HL-60/S4 treated with retinoic acid at 250 ng/mL for 4 days and 3 days (cell line): Measurements from ENCODE around the gene MAGEF1.

ENCODE experiments used
- in situ Hi-C: fragments of 300-500 bp; cut with MboI; formaldehyde crosslinking; loops from 2 replicates; pipeline ENCODE4 v1.7.0; 2022; ENCODE audit warnings: low sequenced_read_pairs

The MAGEF1 gene

DNA sequence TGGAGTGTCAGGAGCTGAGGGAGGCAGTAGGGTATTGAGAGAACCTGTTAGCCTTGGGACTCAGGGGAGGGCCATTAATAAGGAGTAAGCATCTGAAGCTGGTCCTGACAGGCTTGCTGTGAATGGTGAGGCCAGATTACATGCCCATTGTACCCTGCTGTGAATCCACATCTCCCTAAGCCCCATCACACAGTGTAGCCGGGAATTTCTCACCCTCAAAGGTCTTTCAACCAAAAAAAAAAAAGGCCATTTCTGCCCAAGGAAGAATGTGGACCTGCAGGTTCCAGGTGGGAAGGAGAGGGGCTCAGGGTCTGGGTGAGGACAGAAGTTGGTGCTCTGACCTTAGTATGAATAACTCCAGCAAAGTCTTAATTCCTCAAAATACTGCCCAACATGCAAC is 37.2 kb downstream of the MAGEF1 start:
- in situ Hi-C loops = no loop called here

DNA sequence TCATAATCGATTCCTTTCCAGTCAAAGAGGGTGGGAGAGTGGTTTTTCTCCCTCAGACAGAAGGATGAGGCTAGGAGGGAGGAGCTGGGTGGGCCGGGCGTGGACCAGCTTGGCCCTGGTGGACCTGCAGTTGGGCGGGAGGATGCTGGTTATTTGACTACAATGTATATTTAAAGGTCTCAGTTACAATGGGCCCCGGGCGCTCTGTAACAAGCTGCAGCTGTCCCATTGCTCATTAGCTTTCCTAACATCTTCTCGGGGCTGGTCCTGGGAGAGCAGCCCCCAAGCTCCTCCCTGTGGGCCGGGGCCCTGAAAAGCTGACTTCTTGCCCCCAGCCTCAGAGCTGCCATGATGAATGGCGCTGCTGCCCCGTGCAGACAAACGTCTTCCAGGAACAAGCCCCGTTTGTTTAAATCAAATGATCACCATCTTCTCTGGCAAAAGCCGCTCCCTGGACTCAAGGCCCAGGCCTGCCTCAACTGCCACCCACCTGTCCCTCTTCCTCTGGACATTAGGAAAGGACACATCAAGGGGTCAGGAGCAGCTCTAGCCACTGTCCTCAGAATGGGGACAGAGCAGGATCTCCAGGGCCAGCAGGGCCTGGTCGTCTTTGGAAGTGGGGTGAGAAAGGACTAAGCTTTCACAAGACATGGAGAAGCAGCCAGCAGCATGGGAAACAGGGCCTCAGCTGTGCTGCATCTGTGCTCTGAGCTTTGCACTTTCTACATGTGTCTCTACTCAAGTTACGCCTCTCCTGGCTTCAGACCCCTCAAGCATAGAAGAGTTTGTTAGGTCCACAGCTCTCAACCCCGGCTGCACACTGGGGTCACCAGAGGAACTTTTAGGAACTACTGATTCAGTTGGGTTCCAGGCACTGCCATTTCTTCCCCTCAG is 38.6 kb downstream of the MAGEF1 start:
- in situ Hi-C loops = no loop called here

DNA sequence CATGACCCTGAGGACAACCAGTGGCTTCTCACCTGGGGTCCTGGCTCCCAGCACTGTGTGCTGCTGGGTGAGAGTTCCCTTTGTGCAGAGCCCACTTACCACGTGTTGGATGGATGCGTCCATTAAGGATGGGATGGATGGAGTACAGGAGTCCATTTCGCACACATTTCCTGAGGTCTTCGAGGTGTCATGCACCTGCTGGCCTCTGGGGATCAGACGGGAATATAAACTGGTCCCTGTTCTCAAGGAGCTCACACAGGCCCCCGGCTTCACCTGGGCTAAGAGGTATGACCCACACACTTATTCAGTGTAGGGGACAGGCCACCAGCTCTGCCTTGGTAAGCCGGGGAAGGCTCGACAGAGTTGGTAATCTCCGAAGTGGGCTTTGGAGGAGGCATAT is 39.5 kb downstream of the MAGEF1 start:
- in situ Hi-C loops = no loop called here

DNA sequence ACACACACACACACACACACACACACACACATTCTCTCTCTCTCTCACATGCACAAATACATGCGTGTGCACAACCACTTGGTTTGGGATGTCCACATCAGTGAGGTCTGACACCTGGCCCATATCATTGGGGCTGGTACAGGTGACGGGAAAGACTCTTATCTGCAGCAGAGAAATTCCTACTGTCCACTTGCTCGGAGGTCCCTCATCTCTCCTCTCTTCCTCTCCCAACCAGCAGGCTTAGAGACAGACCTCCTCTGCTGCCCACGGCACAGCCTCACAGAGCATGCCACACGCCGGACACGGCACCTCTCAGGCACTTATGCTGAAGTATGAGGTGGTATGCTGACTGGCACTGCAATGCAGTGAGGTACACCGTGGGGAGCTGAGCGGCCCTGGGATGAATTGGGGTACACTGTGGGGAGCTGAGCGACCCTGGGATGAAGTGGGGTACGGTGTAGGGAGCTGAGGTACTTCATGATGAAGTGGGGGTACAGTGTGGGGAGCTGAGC is 41.7 kb downstream of the MAGEF1 start:
- in situ Hi-C loops = no loop called here

DNA sequence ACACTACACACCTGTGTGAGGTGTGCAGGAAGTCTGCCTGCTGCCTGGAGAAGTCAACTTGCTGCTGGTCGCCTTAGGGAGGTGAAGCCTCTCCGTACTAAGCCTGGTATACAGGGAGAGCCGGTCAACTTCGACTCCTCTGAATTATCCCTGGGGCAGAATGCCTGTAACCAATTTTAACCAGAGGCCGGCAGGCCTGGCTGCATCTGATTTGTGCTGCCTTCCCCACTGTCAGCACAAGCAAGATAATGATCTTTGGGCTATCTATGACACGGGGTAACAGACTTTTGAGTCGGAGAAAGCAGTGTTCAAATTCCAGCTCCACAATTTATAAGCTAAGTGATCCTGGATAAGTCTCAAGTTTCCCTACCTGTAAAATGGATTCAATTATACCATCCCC is 42.3 kb downstream of the MAGEF1 start:
- in situ Hi-C loops = no loop called here

DNA sequence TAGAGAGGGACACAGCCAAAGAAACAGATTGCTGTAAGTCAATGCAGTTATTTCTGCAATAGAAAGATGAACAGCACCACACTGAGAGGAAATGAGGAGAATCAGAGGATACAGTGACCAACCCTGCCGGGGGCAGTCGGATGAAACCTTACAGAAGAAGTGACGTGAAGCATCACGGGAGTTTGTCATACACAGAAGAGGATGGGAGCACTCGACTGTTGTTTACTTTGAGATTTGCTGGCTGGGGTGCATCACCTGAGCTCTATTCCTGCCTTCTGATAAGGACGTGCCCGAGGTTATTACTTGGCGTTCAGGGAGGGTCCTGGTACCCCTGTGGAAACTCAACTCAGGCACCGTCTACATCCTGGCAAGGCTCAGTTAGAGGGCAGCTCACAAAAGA is 45.4 kb downstream of the MAGEF1 start:
- in situ Hi-C loops = no loop called here

DNA sequence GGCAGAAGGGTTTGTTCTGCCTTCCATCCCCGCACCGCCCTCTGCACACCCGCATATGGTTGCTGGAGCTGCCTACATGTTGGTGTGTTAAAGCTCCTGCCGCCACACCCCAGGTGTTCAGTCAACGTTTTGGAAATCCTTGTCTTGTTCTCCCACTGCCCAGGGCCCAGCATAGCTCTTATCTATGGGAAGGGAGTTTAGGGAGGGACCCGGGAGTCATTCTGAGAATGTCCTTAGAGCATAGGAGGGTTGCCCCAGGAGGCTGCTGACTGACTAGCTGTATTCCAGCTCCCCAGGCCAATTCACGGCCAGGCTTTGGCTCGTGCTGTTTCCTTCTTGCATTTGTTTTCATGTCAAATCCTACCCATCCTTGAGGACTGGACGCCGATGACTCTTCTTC is 46.8 kb downstream of the MAGEF1 start:
- in situ Hi-C loops = no loop called here

DNA sequence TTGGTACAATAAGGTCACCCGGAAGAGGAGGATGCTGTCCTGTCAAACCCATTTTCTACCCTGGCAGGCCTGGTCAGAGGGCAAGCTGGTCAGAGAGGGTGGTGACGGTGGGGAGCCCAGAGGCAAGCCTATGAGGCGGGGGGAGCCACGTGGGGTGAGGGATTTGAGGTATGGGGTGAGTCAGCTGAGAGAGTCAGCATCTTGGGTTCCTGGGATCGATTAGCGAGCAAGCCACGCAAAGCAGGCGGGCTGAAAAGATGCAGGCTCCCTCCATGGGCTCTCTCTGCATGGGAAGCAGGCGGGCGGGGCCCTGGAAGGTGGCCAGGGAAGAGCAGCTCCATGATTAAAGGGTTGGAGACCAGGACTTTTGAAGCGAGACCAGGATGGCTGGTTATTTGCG is 48.1 kb downstream of the MAGEF1 start:
- in situ Hi-C loops = no loop called here

DNA sequence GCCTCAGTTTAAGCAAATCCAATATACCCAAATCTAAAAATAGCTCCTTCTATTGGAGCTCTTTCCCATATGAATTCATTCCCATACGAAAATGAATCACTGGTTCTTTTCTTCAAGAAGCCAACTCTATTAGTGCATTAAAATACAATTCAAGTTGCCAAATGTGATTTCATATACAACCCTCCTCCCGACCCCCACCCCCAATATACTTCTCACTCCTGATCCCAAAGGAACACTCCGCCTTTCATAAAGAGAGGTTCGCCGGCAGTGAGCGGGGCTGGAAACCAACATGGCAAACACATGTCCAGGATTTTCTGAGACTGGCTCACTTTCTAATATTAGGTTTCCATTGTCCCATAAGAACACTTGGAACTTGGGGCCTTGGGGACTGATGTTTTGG is 48.5 kb downstream of the MAGEF1 start:
- in situ Hi-C loops = no loop called here

DNA sequence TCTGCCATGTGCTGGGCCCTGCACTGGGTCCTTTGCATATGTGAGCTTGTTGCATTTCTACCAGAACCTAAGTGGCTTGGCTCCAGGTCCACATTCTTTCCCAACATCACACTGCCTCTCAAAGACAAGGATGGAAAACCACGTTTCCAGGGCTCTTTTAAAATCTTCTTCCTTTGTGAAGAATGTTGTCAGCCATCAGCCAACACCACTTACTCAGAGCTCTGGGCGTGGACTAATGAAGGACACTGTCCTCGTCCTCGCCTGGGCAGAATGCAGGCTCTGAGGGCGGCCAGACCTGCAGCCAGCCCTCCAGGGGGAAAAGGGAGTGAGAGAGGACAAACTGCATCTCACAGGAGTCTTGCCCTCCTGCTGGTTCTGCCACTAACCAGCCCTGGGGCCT is 49.7 kb downstream of the MAGEF1 start:
- in situ Hi-C loops = no loop called here

DNA sequence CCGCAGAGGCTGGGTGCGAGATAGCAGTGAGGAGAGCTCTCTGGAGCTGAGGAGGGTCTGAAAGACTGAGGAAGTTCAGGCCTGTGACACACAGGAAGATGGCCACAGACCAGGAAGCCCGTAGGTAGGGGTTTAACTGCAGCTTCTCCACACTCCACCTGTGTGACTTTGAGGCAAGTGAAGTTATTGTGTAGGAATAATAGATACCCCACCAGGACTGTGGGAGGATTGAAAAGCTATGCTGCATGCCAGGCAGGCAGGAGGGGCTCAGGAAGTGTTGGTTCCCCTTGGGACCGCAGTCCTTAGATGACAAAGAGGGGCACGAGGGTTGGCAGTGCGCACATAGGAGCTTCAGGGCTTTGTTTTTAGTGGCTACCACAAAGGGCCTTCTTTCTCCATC is 50.9 kb downstream of the MAGEF1 start:
- in situ Hi-C loops = no loop called here
